HG02588 (cell line): ENCODE results near the gene CKMT2.

ENCODE experiments used
- ATAC-seq: cut with Tn5 transposase; IDR thresholded peaks from one replicate; pipeline ENCODE4 v1.9.1; 2021; ENCODE audit warnings: mild to moderate bottlenecking, moderate library complexity; ENCODE audit not compliant: unreplicated experiment

CKMT2 gene

GRCh38 chr5:81214848-81215247 lies 18.3 kb upstream of the CKMT2 start:
- no peak for ATAC-seq

- no peak for ATAC-seq
These were observed 17.0 kb upstream of the CKMT2 start for GRCh38 chr5:81216152-81216551.

GRCh38 chr5:81219389-81219788 lies 13.7 kb upstream of the CKMT2 start:
- no peak for ATAC-seq

GRCh38 chr5:81222285-81222684 lies 10.8 kb upstream of the CKMT2 start:
- no peak for ATAC-seq

GRCh38 chr5:81225463-81225862 lies 7.7 kb upstream of the CKMT2 start:
- ATAC-seq = no peak

GRCh38 chr5:81226286-81226685 lies 6.8 kb upstream of the CKMT2 start:
- ATAC-seq = no peak

GRCh38 chr5:81226949-81227348 lies 6.2 kb upstream of the CKMT2 start:
- ATAC-seq = no peak

- no peak for ATAC-seq
These were observed 5.0 kb upstream of the CKMT2 start for GRCh38 chr5:81228084-81228483.

GRCh38 chr5:81230416-81230815 lies 2.7 kb upstream of the CKMT2 start:
- no peak for ATAC-seq

- no peak for ATAC-seq
These were observed 550 bp upstream of the CKMT2 start for GRCh38 chr5:81232464-81233079.

GRCh38 chr5:81234299-81234698 lies 1.2 kb downstream of the CKMT2 start:
- ATAC-seq = no peak

GRCh38 chr5:81234801-81235200 lies 1.7 kb downstream of the CKMT2 start:
- no peak for ATAC-seq

GRCh38 chr5:81235287-81236072 lies 2.4 kb downstream of the CKMT2 start:
- no peak for ATAC-seq

GRCh38 chr5:81238460-81238859 lies 5.3 kb downstream of the CKMT2 start:
- ATAC-seq = no peak

- no peak for ATAC-seq
These were observed 6.5 kb downstream of the CKMT2 start for GRCh38 chr5:81239613-81240012.

GRCh38 chr5:81241001-81241400 lies 7.9 kb downstream of the CKMT2 start:
- ATAC-seq = no peak

- no peak for ATAC-seq
These were observed 9.0 kb downstream of the CKMT2 start for GRCh38 chr5:81241961-81242648.

GRCh38 chr5:81242906-81243436 lies 9.8 kb downstream of the CKMT2 start:
- no peak for ATAC-seq

GRCh38 chr5:81244451-81244850 lies 11.3 kb downstream of the CKMT2 start:
- no peak for ATAC-seq

GRCh38 chr5:81245871-81246235 lies 12.7 kb downstream of the CKMT2 start:
- no peak for ATAC-seq

GRCh38 chr5:81246697-81247096 lies 13.6 kb downstream of the CKMT2 start:
- ATAC-seq = no peak

- ATAC-seq = no peak
These were observed 14.4 kb downstream of the CKMT2 start for GRCh38 chr5:81247441-81247972.
